SK-N-SH treated with all-trans-retinoic acid at 6 μM for 48 hours (cell line): ENCODE data around the gene CFAP73.

Experiments used
- ATAC-seq: fragments of 200-7000 bp; cut with Tn5 transposase; 3 replicates; pipeline ENCODE4 v1.9.1; 2020; ENCODE audit warnings: mild to moderate bottlenecking, moderate library complexity
- ARNTL ChIP-seq: fragments of 450-650 bp; formaldehyde crosslinking; IDR thresholded peaks from 2 replicates; pipeline ENCODE4 v1.5.0; 2020; ENCODE audit warnings: low read depth, mild to moderate bottlenecking, moderate library complexity, borderline replicate concordance
- BACH2 ChIP-seq: fragments of 250-450 bp; sonication (Bioruptor Pico); IDR thresholded peaks from 2 replicates; pipeline ENCODE4 v1.9.0; 2021; ENCODE audit warnings: mild to moderate bottlenecking, borderline replicate concordance
- CSDC2 ChIP-seq: fragments of 250-450 bp; sonication (Bioruptor Pico); IDR thresholded peaks from 2 replicates; pipeline ENCODE4 v1.5.0; 2020; ENCODE audit warnings: mild to moderate bottlenecking, moderate library complexity
- ESRRG ChIP-seq: fragments of 250-450 bp; sonication (Bioruptor Pico); IDR thresholded peaks from 2 replicates; pipeline ENCODE4 v1.6.1; 2021; ENCODE audit warnings: mild to moderate bottlenecking
- GLIS3 ChIP-seq: fragments of 250-450 bp; sonication (Bioruptor Pico); IDR thresholded peaks from 2 replicates; pipeline ENCODE4 v1.5.0; 2020; ENCODE audit warnings: mild to moderate bottlenecking, moderate library complexity
- ISL1 ChIP-seq: fragments of 250-450 bp; sonication (Bioruptor Pico); IDR thresholded peaks from 2 replicates; pipeline ENCODE4 v2.1.2; 2022; ENCODE audit warnings: mild to moderate bottlenecking, moderate library complexity
- OSR1 ChIP-seq: fragments of 250-450 bp; sonication (Bioruptor Pico); IDR thresholded peaks from 2 replicates; pipeline ENCODE4 v1.8.0; 2022; ENCODE audit warnings: moderate library complexity, mild to moderate bottlenecking, inconsistent platforms
- PPARA ChIP-seq: fragments of 250-450 bp; sonication (Bioruptor Pico); IDR thresholded peaks from 2 replicates; pipeline ENCODE4 v1.5.0; 2020; ENCODE audit warnings: mild to moderate bottlenecking, borderline replicate concordance
- SNAI2 ChIP-seq: fragments of 250-450 bp; sonication (Bioruptor Pico); IDR thresholded peaks from 2 replicates; pipeline ENCODE4 v1.5.0; 2020; ENCODE audit warnings: mild to moderate bottlenecking, moderate library complexity
- TCF4 ChIP-seq: fragments of 250-450 bp; sonication (Bioruptor Pico); IDR thresholded peaks from 2 replicates; pipeline ENCODE4 v1.8.0; 2021; ENCODE audit warnings: mild to moderate bottlenecking, moderate library complexity, borderline replicate concordance
- TOX ChIP-seq: fragments of 250-450 bp; sonication (Bioruptor Pico); IDR thresholded peaks from 2 replicates; pipeline ENCODE4 v1.8.0; 2021; ENCODE audit warnings: mild to moderate bottlenecking, moderate library complexity, borderline replicate concordance
- ZFP3 ChIP-seq: fragments of 250-450 bp; sonication (Bioruptor Pico); IDR thresholded peaks from 2 replicates; pipeline ENCODE4 v1.5.0; 2020; ENCODE audit warnings: mild to moderate bottlenecking, moderate library complexity
- ZNF565 ChIP-seq: fragments of 450-650 bp; formaldehyde crosslinking; conservative IDR thresholded peaks from 2 replicates; pipeline ENCODE4 v1.5.0; 2020; ENCODE audit warnings: low read depth, mild to moderate bottlenecking, moderate library complexity
- ZNF70 ChIP-seq: fragments of 450-650 bp; formaldehyde crosslinking; IDR thresholded peaks from 2 replicates; pipeline ENCODE4 v1.5.0; 2020; ENCODE audit warnings: mild to moderate bottlenecking, moderate library complexity
- ZNF8 ChIP-seq: fragments of 450-650 bp; formaldehyde crosslinking; IDR thresholded peaks from 2 replicates; pipeline ENCODE4 v1.5.0; 2020; ENCODE audit warnings: mild to moderate bottlenecking, moderate library complexity
- TF ChIP-seq, protein P1 (sequence below): fragments of 250-450 bp; sonication (Bioruptor Pico); IDR thresholded peaks from 2 replicates; pipeline ENCODE4 v1.5.1; 2021; ENCODE audit warnings: mild to moderate bottlenecking, moderate library complexity
- TF ChIP-seq, protein P2 (sequence below): fragments of 250-450 bp; sonication (Bioruptor Pico); IDR thresholded peaks from 2 replicates; pipeline ENCODE4 v1.5.1; 2020; ENCODE audit warnings: low read depth, mild to moderate bottlenecking, moderate library complexity
- TF ChIP-seq, protein P3 (sequence below): fragments of 250-450 bp; sonication (Bioruptor Pico); IDR thresholded peaks from 2 replicates; pipeline ENCODE4 v1.8.0; 2021; ENCODE audit warnings: low read depth, mild to moderate bottlenecking, moderate library complexity, borderline replicate concordance
- TF ChIP-seq, protein P4 (sequence below): fragments of 250-450 bp; sonication (Bioruptor Pico); IDR thresholded peaks from 2 replicates; pipeline ENCODE4 v1.5.0; 2020; ENCODE audit warnings: mild to moderate bottlenecking, moderate library complexity

CFAP73 gene

DNA sequence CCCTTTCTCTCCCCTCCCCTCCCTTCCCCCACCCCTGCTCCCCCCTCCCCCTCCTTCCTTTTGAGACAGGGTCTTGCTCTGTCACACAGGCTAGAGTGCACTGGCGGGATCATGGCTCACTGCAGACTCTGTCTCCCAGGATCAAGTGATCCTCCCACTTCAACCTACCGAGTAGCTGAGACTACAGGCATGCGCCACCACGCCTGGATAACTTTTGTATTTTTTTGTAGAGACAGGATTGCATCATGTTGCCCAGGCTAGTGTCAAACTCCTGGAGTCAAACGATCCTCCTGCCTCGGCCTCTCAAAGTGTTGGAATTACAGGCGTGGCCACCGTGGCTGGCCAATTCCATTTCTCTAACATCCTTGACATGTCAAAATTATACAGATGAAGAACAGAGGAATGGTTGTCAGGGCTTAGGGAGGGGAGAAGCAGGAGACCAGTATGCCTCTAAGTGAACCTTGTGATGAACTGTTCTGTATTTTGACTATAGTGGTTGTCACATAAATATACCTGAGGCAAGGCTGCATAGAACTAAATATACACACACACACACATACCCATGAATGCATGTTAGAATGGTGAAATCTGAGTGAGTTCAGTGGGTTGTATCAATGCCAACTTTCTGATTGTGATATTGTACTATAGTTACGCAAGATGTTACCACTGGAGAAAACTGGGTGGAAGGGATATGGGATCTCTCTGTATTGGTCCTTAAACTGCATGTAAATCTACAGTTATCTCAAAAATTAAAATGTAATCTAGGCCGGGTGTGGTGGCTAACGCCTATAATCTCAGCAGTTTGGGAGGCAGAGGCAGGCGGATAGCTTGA lies 3.6 kb upstream of the CFAP73 start:
- TF ChIP-seq BACH2 (CRISPR knock-in tag) (no peak), GLIS3 (CRISPR knock-in tag) (no peak), ZNF565 (CRISPR knock-in tag) (no peak)
- TF ChIP-seq, protein P1, sequence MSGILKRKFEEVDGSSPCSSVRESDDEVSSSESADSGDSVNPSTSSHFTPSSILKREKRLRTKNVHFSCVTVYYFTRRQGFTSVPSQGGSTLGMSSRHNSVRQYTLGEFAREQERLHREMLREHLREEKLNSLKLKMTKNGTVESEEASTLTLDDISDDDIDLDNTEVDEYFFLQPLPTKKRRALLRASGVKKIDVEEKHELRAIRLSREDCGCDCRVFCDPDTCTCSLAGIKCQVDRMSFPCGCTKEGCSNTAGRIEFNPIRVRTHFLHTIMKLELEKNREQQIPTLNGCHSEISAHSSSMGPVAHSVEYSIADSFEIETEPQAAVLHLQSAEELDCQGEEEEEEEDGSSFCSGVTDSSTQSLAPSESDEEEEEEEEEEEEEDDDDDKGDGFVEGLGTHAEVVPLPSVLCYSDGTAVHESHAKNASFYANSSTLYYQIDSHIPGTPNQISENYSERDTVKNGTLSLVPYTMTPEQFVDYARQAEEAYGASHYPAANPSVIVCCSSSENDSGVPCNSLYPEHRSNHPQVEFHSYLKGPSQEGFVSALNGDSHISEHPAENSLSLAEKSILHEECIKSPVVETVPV (CRISPR knock-in tag): no peak
- TF ChIP-seq, all 23 proteins: peak for 0
- ATAC-seq: no peak

DNA sequence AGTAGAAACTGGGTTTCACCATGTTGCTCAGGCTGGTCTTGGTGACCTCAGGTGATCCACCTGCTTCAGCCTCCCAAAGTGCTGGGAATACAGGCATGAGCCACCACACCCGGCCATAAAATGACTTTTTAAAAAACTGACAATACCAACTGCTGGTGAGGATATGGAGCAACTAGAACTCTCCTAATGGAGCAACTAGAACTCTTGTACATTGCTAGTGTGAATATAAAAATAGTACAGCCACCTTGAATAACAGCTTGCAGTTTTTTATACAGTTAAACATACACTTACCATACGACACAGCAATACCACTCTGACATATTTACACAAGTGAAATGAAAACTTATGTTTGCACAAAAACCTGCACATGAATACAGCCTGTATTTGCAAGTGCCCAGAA lies 2.5 kb upstream of the CFAP73 start:
- TF ChIP-seq ZNF8 (CRISPR knock-in tag): no peak
- no peak for TF ChIP-seq TOX (CRISPR knock-in tag)
- TF ChIP-seq, protein P2, sequence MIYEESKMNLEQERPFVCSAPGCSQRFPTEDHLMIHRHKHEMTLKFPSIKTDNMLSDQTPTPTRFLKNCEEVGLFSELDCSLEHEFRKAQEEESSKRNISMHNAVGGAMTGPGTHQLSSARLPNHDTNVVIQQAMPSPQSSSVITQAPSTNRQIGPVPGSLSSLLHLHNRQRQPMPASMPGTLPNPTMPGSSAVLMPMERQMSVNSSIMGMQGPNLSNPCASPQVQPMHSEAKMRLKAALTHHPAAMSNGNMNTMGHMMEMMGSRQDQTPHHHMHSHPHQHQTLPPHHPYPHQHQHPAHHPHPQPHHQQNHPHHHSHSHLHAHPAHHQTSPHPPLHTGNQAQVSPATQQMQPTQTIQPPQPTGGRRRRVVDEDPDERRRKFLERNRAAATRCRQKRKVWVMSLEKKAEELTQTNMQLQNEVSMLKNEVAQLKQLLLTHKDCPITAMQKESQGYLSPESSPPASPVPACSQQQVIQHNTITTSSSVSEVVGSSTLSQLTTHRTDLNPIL (CRISPR knock-in tag): no peak
- no peak for TF ChIP-seq SNAI2 (CRISPR knock-in tag)
- no peak for TF ChIP-seq ZNF70 (CRISPR knock-in tag)
- no peak for TF ChIP-seq TCF4 (CRISPR knock-in tag)
- no peak for TF ChIP-seq ZNF565 (CRISPR knock-in tag)
- no peak for TF ChIP-seq BACH2 (CRISPR knock-in tag)
- TF ChIP-seq CSDC2 (CRISPR knock-in tag): no peak
- TF ChIP-seq PPARA: no peak
- no peak for TF ChIP-seq ESRRG (CRISPR knock-in tag)
- no peak for TF ChIP-seq ZFP3 (CRISPR knock-in tag)
- ATAC-seq: no peak

DNA sequence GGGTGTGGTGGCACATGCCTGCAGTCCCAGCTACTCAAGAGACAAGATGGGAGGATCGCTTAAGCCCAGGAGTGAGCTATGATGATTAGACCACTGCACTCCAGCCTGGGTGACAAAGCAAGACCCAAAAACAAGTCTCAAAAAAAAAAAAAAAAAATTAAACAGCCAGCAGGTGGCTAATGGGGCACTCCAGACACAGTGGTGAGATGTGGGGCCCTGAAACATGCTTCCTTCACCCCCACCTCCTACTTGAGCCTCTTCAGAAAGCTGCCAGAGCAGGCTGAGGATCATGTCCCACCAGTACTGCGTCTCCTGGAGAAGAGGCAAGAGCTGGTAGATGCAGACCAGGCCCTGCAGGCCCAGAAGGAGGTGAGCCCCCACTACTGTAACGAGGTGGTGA lies 2.1 kb downstream of the CFAP73 start:
- ATAC-seq: no peak
- no peak for TF ChIP-seq ZNF8 (CRISPR knock-in tag)
- TF ChIP-seq OSR1 (CRISPR knock-in tag): no peak
- TF ChIP-seq TOX (CRISPR knock-in tag): no peak
- TF ChIP-seq, protein P3, sequence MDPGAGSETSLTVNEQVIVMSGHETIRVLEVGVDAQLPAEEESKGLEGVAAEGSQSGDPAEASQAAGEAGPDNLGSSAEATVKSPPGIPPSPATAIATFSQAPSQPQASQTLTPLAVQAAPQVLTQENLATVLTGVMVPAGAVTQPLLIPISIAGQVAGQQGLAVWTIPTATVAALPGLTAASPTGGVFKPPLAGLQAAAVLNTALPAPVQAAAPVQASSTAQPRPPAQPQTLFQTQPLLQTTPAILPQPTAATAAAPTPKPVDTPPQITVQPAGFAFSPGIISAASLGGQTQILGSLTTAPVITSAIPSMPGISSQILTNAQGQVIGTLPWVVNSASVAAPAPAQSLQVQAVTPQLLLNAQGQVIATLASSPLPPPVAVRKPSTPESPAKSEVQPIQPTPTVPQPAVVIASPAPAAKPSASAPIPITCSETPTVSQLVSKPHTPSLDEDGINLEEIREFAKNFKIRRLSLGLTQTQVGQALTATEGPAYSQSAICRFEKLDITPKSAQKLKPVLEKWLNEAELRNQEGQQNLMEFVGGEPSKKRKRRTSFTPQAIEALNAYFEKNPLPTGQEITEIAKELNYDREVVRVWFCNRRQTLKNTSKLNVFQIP: no peak

DNA sequence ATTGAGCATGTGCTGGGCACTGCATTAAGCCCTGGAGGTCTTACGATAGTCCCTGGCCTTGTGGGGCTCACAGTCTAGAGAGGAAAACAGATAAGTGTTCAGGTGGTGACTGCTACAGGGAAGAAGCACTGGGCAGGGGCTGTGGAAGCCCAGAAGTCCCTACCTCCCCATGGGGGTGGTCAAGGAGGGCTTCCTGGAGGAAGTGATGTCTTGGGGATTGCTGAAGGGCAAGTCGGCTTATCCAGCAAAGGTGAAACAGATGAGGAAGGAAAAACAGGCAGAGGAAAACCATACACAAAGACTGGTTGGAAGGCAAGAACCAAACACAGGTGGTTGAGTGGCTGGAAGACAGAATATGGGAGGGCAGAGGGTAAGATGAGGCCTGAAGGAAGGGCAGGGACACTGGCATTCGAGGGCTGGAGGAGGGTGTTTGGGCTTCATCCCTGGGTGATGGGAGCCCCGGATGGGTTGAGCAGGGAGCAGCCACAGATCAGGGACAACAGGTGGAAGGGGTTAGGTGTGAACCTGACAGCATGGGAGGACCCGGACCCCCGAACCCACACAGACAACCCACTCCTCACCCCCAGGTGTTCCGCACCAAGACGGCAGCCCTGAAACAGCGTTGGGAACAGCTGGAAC lies 2.8 kb downstream of the CFAP73 start:
- no peak for ATAC-seq
- TF ChIP-seq PPARA (no peak), ISL1 (CRISPR knock-in tag) (no peak), OSR1 (CRISPR knock-in tag) (no peak), ESRRG (CRISPR knock-in tag) (no peak), BACH2 (CRISPR knock-in tag) (no peak), ZNF565 (CRISPR knock-in tag) (no peak), ZNF8 (CRISPR knock-in tag) (no peak), ARNTL (no peak)
- TF ChIP-seq, protein P2 (CRISPR knock-in tag): no peak
- TF ChIP-seq, protein P4, sequence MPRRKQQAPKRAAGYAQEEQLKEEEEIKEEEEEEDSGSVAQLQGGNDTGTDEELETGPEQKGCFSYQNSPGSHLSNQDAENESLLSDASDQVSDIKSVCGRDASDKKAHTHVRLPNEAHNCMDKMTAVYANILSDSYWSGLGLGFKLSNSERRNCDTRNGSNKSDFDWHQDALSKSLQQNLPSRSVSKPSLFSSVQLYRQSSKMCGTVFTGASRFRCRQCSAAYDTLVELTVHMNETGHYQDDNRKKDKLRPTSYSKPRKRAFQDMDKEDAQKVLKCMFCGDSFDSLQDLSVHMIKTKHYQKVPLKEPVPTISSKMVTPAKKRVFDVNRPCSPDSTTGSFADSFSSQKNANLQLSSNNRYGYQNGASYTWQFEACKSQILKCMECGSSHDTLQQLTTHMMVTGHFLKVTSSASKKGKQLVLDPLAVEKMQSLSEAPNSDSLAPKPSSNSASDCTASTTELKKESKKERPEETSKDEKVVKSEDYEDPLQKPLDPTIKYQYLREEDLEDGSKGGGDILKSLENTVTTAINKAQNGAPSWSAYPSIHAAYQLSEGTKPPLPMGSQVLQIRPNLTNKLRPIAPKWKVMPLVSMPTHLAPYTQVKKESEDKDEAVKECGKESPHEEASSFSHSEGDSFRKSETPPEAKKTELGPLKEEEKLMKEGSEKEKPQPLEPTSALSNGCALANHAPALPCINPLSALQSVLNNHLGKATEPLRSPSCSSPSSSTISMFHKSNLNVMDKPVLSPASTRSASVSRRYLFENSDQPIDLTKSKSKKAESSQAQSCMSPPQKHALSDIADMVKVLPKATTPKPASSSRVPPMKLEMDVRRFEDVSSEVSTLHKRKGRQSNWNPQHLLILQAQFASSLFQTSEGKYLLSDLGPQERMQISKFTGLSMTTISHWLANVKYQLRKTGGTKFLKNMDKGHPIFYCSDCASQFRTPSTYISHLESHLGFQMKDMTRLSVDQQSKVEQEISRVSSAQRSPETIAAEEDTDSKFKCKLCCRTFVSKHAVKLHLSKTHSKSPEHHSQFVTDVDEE (CRISPR knock-in tag): no peak
